Colonic mucosa (tissue), 4 donors: Measurements from ENCODE around the gene ZFP92. TPM values are rescaled to one million over a fixed set of nuclear protein-coding genes. Genes with fewer than 3 reads are reported as not detected.

ENCODE experiments used
- DNase-seq: peaks from one replicate; pipeline ENCODE4 v3.0.0-alpha.2; 2020
- H3K27ac ChIP-seq: fragments of 200-600 bp; one replicate; pipeline ENCODE4 v1.8.0; 2021
- H3K27me3 ChIP-seq: fragments of 200-600 bp; one replicate; pipeline ENCODE4 v1.8.0; 2021
- H3K36me3 ChIP-seq: fragments of 200-600 bp; one replicate; pipeline ENCODE4 v1.8.0; 2021
- H3K4me1 ChIP-seq: fragments of 200-600 bp; one replicate; pipeline ENCODE4 v1.8.0; 2021; ENCODE audit warnings: mild to moderate bottlenecking
- H3K4me3 ChIP-seq: fragments of 200-600 bp; one replicate; pipeline ENCODE4 v1.8.0; 2021
- H3K9ac ChIP-seq, 2 donors: one replicate each; pipeline ENCODE4 v1.7.0; 2013; ENCODE audit warnings: control low read depth in 2 of 2, low read depth in 2 of 2, low read length in 2 of 2
- H3K9me3 ChIP-seq: fragments of 200-600 bp; one replicate; pipeline ENCODE4 v1.8.0; 2021
- CTCF ChIP-seq: fragments of 200-600 bp; IDR thresholded peaks from one replicate; pipeline ENCODE4 v1.8.0; 2022; ENCODE audit warnings: antibody characterized with exemption, mild to moderate bottlenecking
- intact Hi-C: fragments of 100-400 bp; cut with DNase I; formaldehyde crosslinking; loops from one replicate; pipeline ENCODE4 v1.14.1; 2022
- total RNA-seq, 2 donors: library from RNA; stranded (reverse); fragmentation: NEBNext Ultra II Directional in 1 of 2; extraction: Animal tissue kit (Norgen Biotek cat#: 25700) in 1 of 2; gene quantifications; one replicate each; pipeline ENCODE4 v1.2.1, GENCODE V29; 2021
- donor health status: healthy.
- donor health status: DM: no; HTN: no; CAD: no.
- donor health status: DM: no; HTN: no; CAD: no.

ZFP92 gene
- total RNA-seq, 2 donors from 2014 or later, result 0.10 to 0.29 TPM

DNA sequence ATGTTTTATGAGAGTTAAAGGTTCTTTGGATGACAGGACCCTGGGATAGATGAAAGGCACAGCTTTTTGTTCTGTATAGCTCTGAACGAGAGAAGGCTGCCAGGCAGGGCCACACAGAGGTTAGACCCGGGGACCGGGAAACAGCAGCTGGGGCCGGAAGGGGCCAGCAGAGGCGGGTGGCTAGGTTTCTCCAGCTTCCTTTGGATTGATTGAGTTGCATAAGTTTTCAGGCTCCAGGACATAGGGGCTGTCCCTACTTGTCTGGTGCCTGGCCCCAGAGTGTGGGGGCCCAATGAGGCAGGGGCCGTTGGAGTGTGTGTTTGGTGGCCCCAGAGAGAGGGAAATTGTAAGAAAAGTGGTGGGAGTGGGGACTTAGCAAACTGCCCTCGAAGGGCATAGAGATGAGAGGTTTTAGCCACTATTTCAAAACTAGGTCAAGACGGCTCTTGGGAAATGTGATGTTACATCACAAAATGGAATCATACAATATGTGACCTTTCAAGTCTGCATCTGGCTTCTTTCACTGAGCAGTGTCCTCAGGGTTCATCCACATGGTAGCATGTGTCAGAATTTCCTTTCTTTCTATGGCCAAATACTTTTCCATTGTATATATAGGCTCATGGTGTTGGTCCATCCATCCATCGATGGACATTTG is 3.7 kb downstream of the ZFP92 start:
- no peak for TF ChIP-seq CTCF
- Histone ChIP-seq H3K27me3 (peaks cover 10% of the 10 kb centered on the region), H3K9me3 (no peaks in the 10 kb centered on the region), H3K4me1 (no peaks in the 10 kb centered on the region), H3K4me3 (no peak overlapping the region), H3K9ac (no peak overlapping the region), H3K27ac (no peak overlapping the region), H3K36me3 (no peaks in the 10 kb centered on the region)
- no peak for DNase-seq
- intact Hi-C loops, result no loop called here

- Histone ChIP-seq H3K27ac (no peak overlapping the region), H3K9me3 (no peaks in the 10 kb centered on the region), H3K4me3 (no peak overlapping the region), H3K36me3 (no peaks in the 10 kb centered on the region), H3K27me3 (no peaks in the 10 kb centered on the region), H3K4me1 (no peaks in the 10 kb centered on the region), H3K9ac (no peak overlapping the region)
- intact Hi-C loops, result no loop called here
- no peak for DNase-seq
- no peak for TF ChIP-seq CTCF
Observed at GRCh38 chrX:153416781-153417450, 5.6 kb downstream of the ZFP92 start.

DNA sequence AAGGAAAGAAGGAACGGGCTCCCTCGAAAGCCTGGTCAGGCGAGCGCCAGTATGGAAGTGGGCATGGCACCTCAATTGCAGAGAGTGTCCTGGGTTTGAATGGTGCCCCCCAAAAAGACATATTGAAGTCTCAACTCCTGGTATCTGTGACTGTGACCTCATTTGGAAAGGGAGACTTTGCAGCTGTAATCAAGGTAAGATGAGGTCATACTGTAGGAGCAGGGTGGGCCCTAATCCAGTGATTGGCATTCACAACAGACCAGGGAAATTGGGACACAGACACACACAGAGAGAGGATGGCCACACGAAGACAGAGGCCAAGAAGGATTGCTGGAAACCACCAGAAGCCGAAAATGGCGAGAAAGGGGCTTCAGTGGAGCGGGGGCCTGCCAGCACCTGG is 6.4 kb downstream of the ZFP92 start:
- intact Hi-C loops, result no loop called here
- Histone ChIP-seq H3K27ac (no peak overlapping the region), H3K9me3 (no peaks in the 10 kb centered on the region), H3K4me3 (no peak overlapping the region), H3K9ac (no peak overlapping the region), H3K4me1 (no peaks in the 10 kb centered on the region), H3K27me3 (no peaks in the 10 kb centered on the region), H3K36me3 (no peaks in the 10 kb centered on the region)
- no peak for DNase-seq
- TF ChIP-seq CTCF, result no peak

DNA sequence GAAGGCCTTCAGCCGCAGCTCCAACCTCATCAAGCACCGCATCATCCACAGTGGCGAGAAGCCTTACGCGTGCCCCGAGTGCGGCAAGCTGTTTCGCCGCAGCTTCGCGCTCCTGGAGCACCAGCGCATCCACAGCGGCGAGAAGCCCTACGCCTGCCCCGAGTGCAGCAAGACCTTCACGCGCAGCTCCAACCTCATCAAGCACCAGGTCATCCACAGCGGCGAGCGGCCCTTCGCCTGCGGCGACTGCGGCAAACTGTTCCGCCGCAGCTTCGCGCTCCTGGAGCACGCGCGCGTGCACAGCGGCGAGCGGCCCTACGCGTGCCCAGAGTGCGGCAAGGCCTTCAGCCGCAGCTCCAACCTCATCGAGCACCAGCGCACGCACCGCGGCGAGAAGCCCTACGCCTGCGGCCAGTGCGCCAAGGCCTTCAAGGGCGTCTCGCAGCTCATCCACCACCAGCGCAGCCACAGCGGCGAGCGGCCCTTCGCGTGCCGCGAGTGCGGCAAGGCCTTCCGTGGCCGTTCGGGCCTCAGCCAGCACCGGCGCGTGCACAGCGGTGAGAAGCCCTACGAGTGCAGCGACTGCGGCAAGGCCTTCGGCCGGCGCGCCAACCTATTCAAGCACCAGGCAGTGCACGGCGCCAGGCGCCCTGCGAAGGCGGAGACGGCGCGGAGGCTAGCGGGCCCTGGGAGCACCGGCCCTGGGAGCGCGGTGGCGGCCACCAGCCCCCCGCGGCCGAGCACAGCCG is 9.8 kb downstream of the ZFP92 start:
- Histone ChIP-seq H3K27me3 (no peaks in the 10 kb centered on the region), H3K9me3 (no peaks in the 10 kb centered on the region), H3K9ac (no peak overlapping the region), H3K27ac (no peak overlapping the region), H3K4me3 (no peak overlapping the region), H3K4me1 (no peaks in the 10 kb centered on the region), H3K36me3 (no peaks in the 10 kb centered on the region)
- no peak for DNase-seq
- intact Hi-C loops, result no loop called here
- TF ChIP-seq CTCF, result no peak

DNA sequence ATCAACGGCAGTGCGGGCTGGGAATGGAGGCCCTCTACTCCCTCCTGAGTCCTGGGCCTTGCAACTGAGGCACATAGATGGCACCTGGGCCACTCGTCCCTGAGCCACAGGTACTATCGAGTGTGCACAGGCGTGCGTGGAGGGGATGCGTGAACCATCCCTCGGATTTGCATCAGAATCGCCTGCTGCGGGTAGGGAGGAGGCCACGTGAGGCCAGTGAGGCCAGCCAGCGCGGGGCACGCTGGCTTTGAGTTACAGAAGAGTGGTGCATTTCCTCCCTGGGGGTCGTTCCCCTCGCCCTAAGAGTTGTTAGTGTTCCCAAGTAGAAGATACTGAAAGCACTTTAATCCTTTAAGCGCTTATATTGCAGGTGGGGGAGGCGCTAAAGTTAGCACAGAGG is 10.6 kb downstream of the ZFP92 start:
- H3K27ac ChIP-seq, result no peak overlapping the region
- no peak for TF ChIP-seq CTCF
- DNase-seq, result no peak
- no peak overlapping the region for H3K4me3 ChIP-seq
- intact Hi-C loops, result no loop called here
- no peaks in the 10 kb centered on the region for H3K4me1 ChIP-seq
- H3K36me3 ChIP-seq, result no peaks in the 10 kb centered on the region
- H3K9me3 ChIP-seq, result no peaks in the 10 kb centered on the region
- H3K27me3 ChIP-seq, result no peaks in the 10 kb centered on the region
- no peak overlapping the region for H3K9ac ChIP-seq
